ENCODE data around the gene ZNF446.

The ZNF446 gene

GRCh38 chr19:58514564-58515022 is 38.4 kb downstream of the ZNF446 start:
- Histone ChIP-seq H3K4me2 (ENCODE audit: low read length) (peak overlapping the region; percentile 42), H3K4me3 (ENCODE audit: low read depth, low read length) (no peak overlapping the region), H2AFZ (no peak overlapping the region), H3K27ac (no peak overlapping the region), H3K79me2 (peaks cover 36% of the 10 kb centered on the region), H3K9me3 (ENCODE audit: control insufficient read depth, low read length) (no peaks in the 10 kb centered on the region), H3K36me3 (ENCODE audit: control insufficient read depth, insufficient read depth, low read length) (no peaks in the 10 kb centered on the region), H3K9ac (no peak overlapping the region), H3K4me1 (peaks cover 9% of the 10 kb centered on the region), H3K27me3 (ENCODE audit: control insufficient read depth, insufficient read depth, low read length) (no peaks in the 10 kb centered on the region)
- no peak for TF ChIP-seq CTCF (IDR thresholded peaks at IDR 0.05)

DNA sequence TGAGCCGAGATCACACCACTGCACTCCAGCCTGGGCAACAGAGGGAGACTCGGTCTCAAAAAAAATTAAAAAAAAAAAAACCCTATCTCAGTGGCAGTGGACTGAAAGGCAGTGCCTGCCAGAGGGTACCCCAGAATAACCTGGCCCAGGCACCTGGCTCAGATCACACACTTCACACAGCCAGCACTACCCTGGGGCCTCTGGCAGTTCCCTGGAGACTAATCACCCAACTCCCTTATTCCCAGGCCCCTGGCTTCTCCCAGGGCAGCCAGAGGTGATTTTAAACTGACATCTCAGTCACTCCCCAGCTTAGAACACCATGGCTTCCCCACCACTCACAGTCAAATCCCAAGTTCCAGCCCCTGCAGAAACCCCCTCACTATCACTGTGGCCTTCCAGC is 39.1 kb downstream of the ZNF446 start:
- Histone ChIP-seq H3K27me3 (ENCODE audit: control insufficient read depth, insufficient read depth, low read length) (no peaks in the 10 kb centered on the region), H3K4me1 (peaks cover 9% of the 10 kb centered on the region), H3K79me2 (peaks cover 36% of the 10 kb centered on the region), H3K36me3 (ENCODE audit: control insufficient read depth, insufficient read depth, low read length) (no peaks in the 10 kb centered on the region), H3K4me2 (ENCODE audit: low read length) (no peak overlapping the region), H3K9ac (no peak overlapping the region), H3K4me3 (ENCODE audit: low read depth, low read length) (no peak overlapping the region), H2AFZ (no peak overlapping the region), H3K27ac (no peak overlapping the region), H3K9me3 (ENCODE audit: control insufficient read depth, low read length) (no peaks in the 10 kb centered on the region)
- no peak for TF ChIP-seq CTCF (IDR thresholded peaks at IDR 0.05)

GRCh38 chr19:58516246-58516836 is 40.2 kb downstream of the ZNF446 start:
- Histone ChIP-seq H3K36me3 (ENCODE audit: control insufficient read depth, insufficient read depth, low read length) (no peaks in the 10 kb centered on the region), H3K79me2 (peaks cover 36% of the 10 kb centered on the region), H3K27me3 (ENCODE audit: control insufficient read depth, insufficient read depth, low read length) (no peaks in the 10 kb centered on the region), H3K4me1 (peaks cover 13% of the 10 kb centered on the region), H3K4me3 (ENCODE audit: low read depth, low read length) (no peak overlapping the region), H2AFZ (no peak overlapping the region), H3K4me2 (ENCODE audit: low read length) (no peak overlapping the region), H3K27ac (no peak overlapping the region), H3K9me3 (ENCODE audit: control insufficient read depth, low read length) (no peaks in the 10 kb centered on the region), H3K9ac (no peak overlapping the region)
- TF ChIP-seq CTCF (IDR thresholded peaks at IDR 0.05), result no peak

GRCh38 chr19:58516964-58517833 is 41.0 kb downstream of the ZNF446 start:
- H3K9ac ChIP-seq, result no peak overlapping the region
- no peaks in the 10 kb centered on the region for H3K36me3 ChIP-seq (ENCODE audit: control insufficient read depth, insufficient read depth, low read length)
- peaks cover 13% of the 10 kb centered on the region for H3K4me1 ChIP-seq
- H3K9me3 ChIP-seq (ENCODE audit: control insufficient read depth, low read length), result no peaks in the 10 kb centered on the region
- no peak for TF ChIP-seq CTCF (IDR thresholded peaks at IDR 0.05)
- H3K27ac ChIP-seq, result no peak overlapping the region
- H3K79me2 ChIP-seq, result peaks cover 36% of the 10 kb centered on the region
- no peak overlapping the region for H3K4me3 ChIP-seq (ENCODE audit: low read depth, low read length)
- no peak overlapping the region for H3K4me2 ChIP-seq (ENCODE audit: low read length)
- no peak overlapping the region for H2AFZ ChIP-seq
- H3K27me3 ChIP-seq (ENCODE audit: control insufficient read depth, insufficient read depth, low read length), result no peaks in the 10 kb centered on the region

Measured in parathyroid adenoma (tissue), 2 donors.